H9 (cell line): ENCODE measurements around the gene ADSS2. TPM values are rescaled to one million over a fixed set of nuclear protein-coding genes. Genes with fewer than 3 reads are reported as not detected.
A peak's percentile ranks its signal among the peaks of the same experiment; 100 is the strongest.

Source experiments
- DNase-seq: peaks from one replicate; pipeline ENCODE4 v3.0.0-alpha.2; 2017
- H2AFZ ChIP-seq: one replicate; pipeline ENCODE4 v1.6.1; 2013; ENCODE audit warnings: mild to moderate bottlenecking, low read length, control low read depth, moderate library complexity
- H2AK5ac ChIP-seq: 2 replicates; pipeline ENCODE4 v1.6.1; 2013; ENCODE audit warnings: low read length, control low read depth, mixed read lengths; ENCODE audit not compliant: insufficient read length
- H2BK120ac ChIP-seq: one replicate; pipeline ENCODE4 v1.6.1; 2013; ENCODE audit warnings: low read depth, mild to moderate bottlenecking, low read length, control low read depth, inconsistent platforms; ENCODE audit not compliant: poor library complexity, severe bottlenecking
- H2BK12ac ChIP-seq: 2 replicates; pipeline ENCODE4 v1.6.1; 2013; ENCODE audit warnings: low read length, control low read depth, mixed read lengths, low read depth; ENCODE audit not compliant: insufficient read length
- H2BK15ac ChIP-seq: 2 replicates; pipeline ENCODE4 v1.6.1; 2013; ENCODE audit warnings: low read depth, low read length, control low read depth
- H2BK20ac ChIP-seq: one replicate; pipeline ENCODE4 v1.6.1; 2013; ENCODE audit warnings: low read depth, mild to moderate bottlenecking, low read length, control low read depth, inconsistent platforms; ENCODE audit not compliant: poor library complexity, severe bottlenecking
- H2BK5ac ChIP-seq: 2 replicates; pipeline ENCODE4 v1.6.1; 2013; ENCODE audit warnings: low read length, control low read depth, mixed read lengths; ENCODE audit not compliant: insufficient read length
- H3K14ac ChIP-seq: 2 replicates; pipeline ENCODE4 v1.6.1; 2013; ENCODE audit warnings: low read length, control low read depth; ENCODE audit not compliant: insufficient read depth
- H3K18ac ChIP-seq: 2 replicates; pipeline ENCODE4 v1.6.1; 2013; ENCODE audit warnings: low read depth, mild to moderate bottlenecking, mixed read lengths, low read length, control low read depth; ENCODE audit not compliant: insufficient read length
- H3K23ac ChIP-seq: 2 replicates; pipeline ENCODE4 v1.6.1; 2013; ENCODE audit warnings: low read length, control low read depth, mixed read lengths, low read depth; ENCODE audit not compliant: insufficient read length
- H3K23me2 ChIP-seq: 2 replicates; pipeline ENCODE4 v1.6.1; 2013; ENCODE audit warnings: low read depth, mild to moderate bottlenecking, mixed read lengths, low read length, control low read depth; ENCODE audit not compliant: insufficient read length, poor library complexity, severe bottlenecking
- H3K27ac ChIP-seq: 2 replicates; pipeline ENCODE4 v1.5.1; 2013; ENCODE audit warnings: low read length, control low read depth, mixed read lengths, low read depth; ENCODE audit not compliant: insufficient read length
- H3K27me3 ChIP-seq: 2 replicates; pipeline ENCODE4 v1.6.1; 2013; ENCODE audit warnings: low read length, control low read depth, inconsistent platforms; ENCODE audit not compliant: insufficient read depth
- H3K4ac ChIP-seq: 2 replicates; pipeline ENCODE4 v1.6.1; 2013; ENCODE audit warnings: low read depth, mild to moderate bottlenecking, control low read depth, inconsistent platforms, low read length, moderate library complexity
- H3K4me1 ChIP-seq: 2 replicates; pipeline ENCODE4 v1.6.1; 2013; ENCODE audit warnings: low read length, control low read depth, inconsistent platforms; ENCODE audit not compliant: insufficient read depth
- H3K4me2 ChIP-seq: 2 replicates; pipeline ENCODE4 v1.6.1; 2013; ENCODE audit warnings: low read length, control low read depth, mixed read lengths; ENCODE audit not compliant: insufficient read length, insufficient read depth
- H3K56ac ChIP-seq: 2 replicates; pipeline ENCODE4 v1.6.1; 2013; ENCODE audit warnings: low read depth, mild to moderate bottlenecking, mixed read lengths, low read length, control low read depth; ENCODE audit not compliant: insufficient read length
- H3K79me1 ChIP-seq: 2 replicates; pipeline ENCODE4 v1.6.1; 2013; ENCODE audit warnings: low read depth, mild to moderate bottlenecking, moderate library complexity, low read length, control low read depth, inconsistent platforms; ENCODE audit not compliant: insufficient read depth, poor library complexity, severe bottlenecking
- H3K79me2 ChIP-seq: 2 replicates; pipeline ENCODE4 v1.6.1; 2013; ENCODE audit warnings: low read length, control low read depth, inconsistent platforms; ENCODE audit not compliant: insufficient read depth
- H3K9ac ChIP-seq: 2 replicates; pipeline ENCODE4 v1.6.1; 2013; ENCODE audit warnings: low read length, control low read depth, mixed read lengths; ENCODE audit not compliant: insufficient read length; ENCODE audit errors: extremely low read depth
- H3K9me3 ChIP-seq: one replicate; pipeline ENCODE4 v1.6.1; 2013; ENCODE audit warnings: low read depth, low read length, inconsistent platforms; ENCODE audit not compliant: control insufficient read depth
- H3T11ph ChIP-seq: one replicate; pipeline ENCODE4 v1.6.1; 2013; ENCODE audit warnings: mild to moderate bottlenecking, low read length, control low read depth, inconsistent platforms
- H4K20me1 ChIP-seq: one replicate; pipeline ENCODE4 v1.6.1; 2013; ENCODE audit not compliant: control insufficient read depth, insufficient read length, insufficient read depth
- H4K5ac ChIP-seq: 2 replicates; pipeline ENCODE4 v1.6.1; 2013; ENCODE audit warnings: low read depth, mild to moderate bottlenecking, mixed read lengths, low read length, control low read depth; ENCODE audit not compliant: insufficient read length
- H4K8ac ChIP-seq: replicated peaks from 2 replicates; pipeline ENCODE4 v1.6.1; 2013; ENCODE audit warnings: low read length, control low read depth, mixed read lengths, low read depth; ENCODE audit not compliant: insufficient read length
- H4K91ac ChIP-seq: 2 replicates; pipeline ENCODE4 v1.6.1; 2013; ENCODE audit warnings: low read depth, mild to moderate bottlenecking, moderate library complexity, mixed read lengths, low read length, control low read depth; ENCODE audit not compliant: insufficient read length
- H3K27ac Mint-ChIP-seq, 3 experiments: 2 replicates in 2 of 3; 3 replicates in 1 of 3; pipeline ENCODE4 v1.8.0; 2020 to 2021; ENCODE audit warnings: mixed read lengths in 3 of 3, mild to moderate bottlenecking in 1 of 3, moderate library complexity in 1 of 3
- H3K27me3 Mint-ChIP-seq: 2 replicates; pipeline ENCODE4 v1.8.0; 2021; ENCODE audit warnings: low read depth, mild to moderate bottlenecking, moderate library complexity, mixed read lengths
- H3K36me3 Mint-ChIP-seq, 3 experiments: 2 replicates in 2 of 3; 3 replicates in 1 of 3; pipeline ENCODE4 v1.8.0; 2020 to 2021; ENCODE audit warnings: low read depth in 3 of 3, mixed read lengths in 3 of 3; ENCODE audit not compliant: insufficient read depth in 1 of 3
- H3K4me1 Mint-ChIP-seq, 2 experiments: 2 replicates each; pipeline ENCODE4 v1.8.0; 2020; ENCODE audit warnings: mixed read lengths in 2 of 2
- H3K4me3 Mint-ChIP-seq, 2 experiments: 2 replicates in 1 of 2; 3 replicates in 1 of 2; pipeline ENCODE4 v1.8.0; 2020 to 2021; ENCODE audit warnings: mild to moderate bottlenecking in 2 of 2, mixed read lengths in 2 of 2, moderate library complexity in 1 of 2
- H3K9me3 Mint-ChIP-seq, 2 experiments: 2 replicates in 1 of 2; 3 replicates in 1 of 2; pipeline ENCODE4 v1.8.0; 2020; ENCODE audit warnings: mild to moderate bottlenecking in 2 of 2, mixed read lengths in 2 of 2, moderate library complexity in 1 of 2
- WGBS: extraction: QIAGEN DNeasy Blood & Tissue Kit; methylation state at CpG from one replicate; pipeline ENCODE4 v1.1.7; 2013; ENCODE audit warnings: missing lambda C conversion rate, low lambda C conversion rate, mixed read lengths; ENCODE audit not compliant: insufficient read length; ENCODE audit errors: extremely low coverage; 5-methylcytosine and 5-hydroxymethylcytosine counted together
- total RNA-seq: library from RNA; stranded (reverse); gene quantifications from 2 replicates; pipeline ENCODE4 v1.2.1, GENCODE V29; 2021
- TF ChIP-seq, protein P1 (sequence below): fragments of 200-600 bp; sonication (generic); conservative IDR thresholded peaks from 3 replicates; pipeline ENCODE4 v1.8.0; 2021; ENCODE audit warnings: antibody characterized with exemption, mild to moderate bottlenecking

ADSS2 gene
- total RNA-seq, 1 experiment from 2014 or later: 65.4 TPM

DNA sequence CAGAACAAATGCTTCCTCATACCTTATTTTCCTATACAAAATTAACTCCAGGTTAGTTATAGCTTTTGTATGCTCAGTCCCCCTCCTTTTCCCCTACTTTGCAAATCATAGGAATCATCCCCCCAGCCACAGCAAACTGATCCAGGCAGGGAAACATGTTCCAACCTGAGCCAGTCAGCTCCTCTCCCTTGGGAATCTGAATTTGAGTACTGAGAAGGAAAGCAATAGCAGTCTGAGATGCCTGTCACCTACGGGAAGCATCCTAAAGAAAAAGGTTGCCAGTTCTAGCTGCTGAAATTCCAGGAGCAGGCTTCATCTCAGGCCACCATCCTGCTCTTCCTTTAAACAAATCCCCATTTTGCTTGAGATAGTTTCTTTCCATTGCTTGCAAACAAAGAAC is 6.9 kb downstream of the ADSS2 start:
- Histone ChIP-seq H3K9ac (no peak overlapping the region), H3K79me1 (peaks cover 9% of the 10 kb centered on the region), H2AK5ac (peak overlapping the region; percentile 95), H3K4ac (no peak overlapping the region), H3K9me3 (no peaks in the 10 kb centered on the region), H3K79me2 (peaks cover 29% of the 10 kb centered on the region; the same call in 1 of the 2 replicates), H4K5ac (no peak overlapping the region), H3K14ac (no peak overlapping the region), H2BK5ac (no peak overlapping the region), H2BK15ac (peak overlapping the region; percentile 80; the same call in 1 of the 2 replicates), H4K8ac (no peak overlapping the region), H3K4me2 (no peak overlapping the region), H3T11ph (no peak overlapping the region), H2AFZ (no peak overlapping the region), H3K27ac (peak overlapping the region; percentile 46), H3K23ac (no peak overlapping the region), H2BK20ac (no peak overlapping the region), H3K4me1 (peaks cover 12% of the 10 kb centered on the region; the same call in 1 of the 2 replicates), H2BK12ac (peak overlapping the region; percentile 35), H2BK120ac (no peak overlapping the region), H3K18ac (no peak overlapping the region), H3K23me2 (peaks cover under 1% of the 10 kb centered on the region), H3K56ac (no peak overlapping the region), H4K20me1 (no peaks in the 10 kb centered on the region), H4K91ac (no peak overlapping the region), H3K27me3 (no peaks in the 10 kb centered on the region)
- Mint-ChIP-seq H3K4me1 (peaks cover 55 to 57% of the 10 kb centered on the region in 2 experiments), H3K27ac (peak overlapping the region; percentile 73 to 89 (median 88)), H3K27me3 (no peaks in the 10 kb centered on the region), H3K9me3 (no peaks in the 10 kb centered on the region; a peak in 1 of 5 replicates), H3K4me3 (no peak overlapping the region), H3K36me3 (peaks cover 5 to 15% (median 13%) of the 10 kb centered on the region in 3 experiments; a peak in 6 of 7 replicates)
- TF ChIP-seq, protein P1, sequence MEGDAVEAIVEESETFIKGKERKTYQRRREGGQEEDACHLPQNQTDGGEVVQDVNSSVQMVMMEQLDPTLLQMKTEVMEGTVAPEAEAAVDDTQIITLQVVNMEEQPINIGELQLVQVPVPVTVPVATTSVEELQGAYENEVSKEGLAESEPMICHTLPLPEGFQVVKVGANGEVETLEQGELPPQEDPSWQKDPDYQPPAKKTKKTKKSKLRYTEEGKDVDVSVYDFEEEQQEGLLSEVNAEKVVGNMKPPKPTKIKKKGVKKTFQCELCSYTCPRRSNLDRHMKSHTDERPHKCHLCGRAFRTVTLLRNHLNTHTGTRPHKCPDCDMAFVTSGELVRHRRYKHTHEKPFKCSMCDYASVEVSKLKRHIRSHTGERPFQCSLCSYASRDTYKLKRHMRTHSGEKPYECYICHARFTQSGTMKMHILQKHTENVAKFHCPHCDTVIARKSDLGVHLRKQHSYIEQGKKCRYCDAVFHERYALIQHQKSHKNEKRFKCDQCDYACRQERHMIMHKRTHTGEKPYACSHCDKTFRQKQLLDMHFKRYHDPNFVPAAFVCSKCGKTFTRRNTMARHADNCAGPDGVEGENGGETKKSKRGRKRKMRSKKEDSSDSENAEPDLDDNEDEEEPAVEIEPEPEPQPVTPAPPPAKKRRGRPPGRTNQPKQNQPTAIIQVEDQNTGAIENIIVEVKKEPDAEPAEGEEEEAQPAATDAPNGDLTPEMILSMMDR: no peak
- DNase-seq: no peak
- no CpG with 5 or more reads among the region's 1 CpG for WGBS
